ENCODE data around the gene LYPD6B.

The LYPD6B gene

GRCh38 chr2:148999451-148999921 is 39.0 kb upstream of the LYPD6B start:
- H4K20me1 ChIP-seq (ENCODE audit: low read depth, low read length): no peaks in the 10 kb centered on the region
- no peak overlapping the region for H3K4me2 ChIP-seq (ENCODE audit: low read depth, low read length, poor library complexity, severe bottlenecking)
- H3K9ac ChIP-seq (ENCODE audit: low read length): no peak overlapping the region
- H3K9me2 ChIP-seq (replicated peaks; ENCODE audit: insufficient read depth, low read length): no peaks in the 10 kb centered on the region
- no peaks in the 10 kb centered on the region for H3K79me2 ChIP-seq (ENCODE audit: insufficient read depth, low read length)
- no peak overlapping the region for H2AFZ ChIP-seq (ENCODE audit: low read depth, low read length, severe bottlenecking)
- no peak overlapping the region for H3K27ac ChIP-seq (ENCODE audit: low read depth, low read length)
- no peak overlapping the region for H3K4me3 ChIP-seq (ENCODE audit: insufficient read depth, low read length, poor library complexity, severe bottlenecking)
- no peaks in the 10 kb centered on the region for H3K27me3 ChIP-seq (ENCODE audit: low read length)
- H3K36me3 ChIP-seq (ENCODE audit: low read length): no peaks in the 10 kb centered on the region
- no peaks in the 10 kb centered on the region for H3F3A ChIP-seq (ENCODE audit: insufficient read depth)
- H3K9me3 ChIP-seq (ENCODE audit: insufficient read depth, low read length): no peaks in the 10 kb centered on the region
- TF ChIP-seq CTCF (IDR thresholded peaks at IDR 0.05; ENCODE audit: insufficient read depth, low read length, poor library complexity, severe bottlenecking): no peak
- no peak for TF ChIP-seq EZH2phosphoT487 (conservative IDR thresholded peaks at IDR 0.05; ENCODE audit: low read length)

- Histone ChIP-seq H3K9me3 (ENCODE audit: insufficient read depth, low read length) (no peaks in the 10 kb centered on the region), H3K4me3 (ENCODE audit: insufficient read depth, low read length, poor library complexity, severe bottlenecking) (no peak overlapping the region), H3K36me3 (ENCODE audit: low read length) (no peaks in the 10 kb centered on the region), H3K9me2 (replicated peaks; ENCODE audit: insufficient read depth, low read length) (no peaks in the 10 kb centered on the region), H3K27ac (ENCODE audit: low read depth, low read length) (no peak overlapping the region), H4K20me1 (ENCODE audit: low read depth, low read length) (no peaks in the 10 kb centered on the region), H3K4me2 (ENCODE audit: low read depth, low read length, poor library complexity, severe bottlenecking) (no peak overlapping the region), H3K27me3 (ENCODE audit: low read length) (no peaks in the 10 kb centered on the region), H3K79me2 (ENCODE audit: insufficient read depth, low read length) (no peaks in the 10 kb centered on the region), H3K9ac (ENCODE audit: low read length) (no peak overlapping the region), H2AFZ (ENCODE audit: low read depth, low read length, severe bottlenecking) (no peak overlapping the region), H3F3A (ENCODE audit: insufficient read depth) (no peaks in the 10 kb centered on the region)
- TF ChIP-seq CTCF (IDR thresholded peaks at IDR 0.05; ENCODE audit: insufficient read depth, low read length, poor library complexity, severe bottlenecking) (no peak), EZH2phosphoT487 (conservative IDR thresholded peaks at IDR 0.05; ENCODE audit: low read length) (no peak)
Measured at GRCh38 chr2:149000158-149000938, 38.2 kb upstream of the LYPD6B start.

- H3F3A ChIP-seq (ENCODE audit: insufficient read depth): no peaks in the 10 kb centered on the region
- H4K20me1 ChIP-seq (ENCODE audit: low read depth, low read length): no peaks in the 10 kb centered on the region
- no peak overlapping the region for H3K9ac ChIP-seq (ENCODE audit: low read length)
- no peaks in the 10 kb centered on the region for H3K9me3 ChIP-seq (ENCODE audit: insufficient read depth, low read length)
- TF ChIP-seq EZH2phosphoT487 (conservative IDR thresholded peaks at IDR 0.05; ENCODE audit: low read length) (no peak), CTCF (IDR thresholded peaks at IDR 0.05; ENCODE audit: insufficient read depth, low read length, poor library complexity, severe bottlenecking) (no peak)
- no peaks in the 10 kb centered on the region for H3K36me3 ChIP-seq (ENCODE audit: low read length)
- H3K79me2 ChIP-seq (ENCODE audit: insufficient read depth, low read length): no peaks in the 10 kb centered on the region
- no peaks in the 10 kb centered on the region for H3K9me2 ChIP-seq (replicated peaks; ENCODE audit: insufficient read depth, low read length)
- H2AFZ ChIP-seq (ENCODE audit: low read depth, low read length, severe bottlenecking): no peak overlapping the region
- no peak overlapping the region for H3K4me3 ChIP-seq (ENCODE audit: insufficient read depth, low read length, poor library complexity, severe bottlenecking)
- H3K27ac ChIP-seq (ENCODE audit: low read depth, low read length): no peak overlapping the region
- H3K4me2 ChIP-seq (ENCODE audit: low read depth, low read length, poor library complexity, severe bottlenecking): no peak overlapping the region
- no peaks in the 10 kb centered on the region for H3K27me3 ChIP-seq (ENCODE audit: low read length)
Measured at GRCh38 chr2:149001496-149001895, 37.0 kb upstream of the LYPD6B start.
